A673 (cell line): ENCODE data around the gene VMO1.

Experiments
- EZH2 ChIP-seq: fragments of 200-600 bp; sonication (generic); IDR thresholded peaks from 2 replicates; pipeline ENCODE4 v1.6.1; 2017; ENCODE audit warnings: borderline replicate concordance, low read depth, mild to moderate bottlenecking, mixed read lengths, antibody characterized with exemption, low read length; ENCODE audit not compliant: poor library complexity, severe bottlenecking
- TF ChIP-seq, protein P1 (sequence below): fragments of 300-800, 200-600 bp; sonication (generic); conservative IDR thresholded peaks from 2 replicates; pipeline ENCODE4 v1.5.1; 2017; ENCODE audit warnings: low read depth, mild to moderate bottlenecking, antibody characterized with exemption, low read length, moderate library complexity, mixed read lengths

DNA sequence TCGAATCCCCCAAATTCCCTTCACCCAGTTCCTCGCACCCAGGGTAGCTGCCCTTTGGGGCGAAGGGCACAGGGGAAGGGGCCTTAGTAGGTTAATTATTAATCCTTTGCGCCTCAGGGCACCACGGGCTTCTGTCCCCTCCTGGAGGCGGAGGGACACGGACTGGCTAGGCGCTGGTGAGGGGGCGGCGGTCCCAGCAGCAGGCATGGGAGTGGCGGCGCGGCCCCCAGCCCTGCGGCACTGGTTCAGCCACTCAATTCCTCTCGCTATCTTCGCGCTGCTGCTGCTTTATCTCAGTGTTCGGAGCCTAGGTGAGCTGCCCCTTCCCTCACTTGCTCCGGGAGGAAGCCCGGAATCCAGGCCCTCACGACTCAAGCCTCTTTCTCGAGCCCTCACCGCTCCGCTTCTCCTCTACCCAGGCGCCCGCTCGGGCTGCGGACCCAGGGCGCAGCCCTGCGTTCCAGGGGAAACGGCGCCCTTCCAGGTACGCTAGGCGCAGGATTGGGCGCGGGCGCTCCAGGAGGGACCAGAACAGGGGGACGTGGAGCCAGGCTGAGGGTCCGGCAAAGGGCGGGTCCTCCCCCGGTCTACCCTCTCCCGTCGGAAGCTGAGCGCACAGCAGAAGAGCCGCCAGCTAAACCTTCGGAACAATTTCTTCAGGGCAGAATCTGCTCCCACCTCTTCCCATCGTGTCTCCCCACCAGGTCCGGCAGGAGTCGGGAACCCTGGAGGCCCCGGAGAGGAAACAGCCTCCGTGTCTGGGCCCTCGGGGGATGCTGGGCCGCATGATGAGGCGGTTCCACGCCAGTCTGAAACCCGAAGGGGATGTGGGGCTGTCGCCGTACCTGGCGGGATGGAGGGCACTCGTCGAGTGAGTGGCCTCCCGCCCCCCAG is 2.9 kb upstream of the VMO1 start, which contains the start of gene GLTPD2:
- TF ChIP-seq, protein P1, sequence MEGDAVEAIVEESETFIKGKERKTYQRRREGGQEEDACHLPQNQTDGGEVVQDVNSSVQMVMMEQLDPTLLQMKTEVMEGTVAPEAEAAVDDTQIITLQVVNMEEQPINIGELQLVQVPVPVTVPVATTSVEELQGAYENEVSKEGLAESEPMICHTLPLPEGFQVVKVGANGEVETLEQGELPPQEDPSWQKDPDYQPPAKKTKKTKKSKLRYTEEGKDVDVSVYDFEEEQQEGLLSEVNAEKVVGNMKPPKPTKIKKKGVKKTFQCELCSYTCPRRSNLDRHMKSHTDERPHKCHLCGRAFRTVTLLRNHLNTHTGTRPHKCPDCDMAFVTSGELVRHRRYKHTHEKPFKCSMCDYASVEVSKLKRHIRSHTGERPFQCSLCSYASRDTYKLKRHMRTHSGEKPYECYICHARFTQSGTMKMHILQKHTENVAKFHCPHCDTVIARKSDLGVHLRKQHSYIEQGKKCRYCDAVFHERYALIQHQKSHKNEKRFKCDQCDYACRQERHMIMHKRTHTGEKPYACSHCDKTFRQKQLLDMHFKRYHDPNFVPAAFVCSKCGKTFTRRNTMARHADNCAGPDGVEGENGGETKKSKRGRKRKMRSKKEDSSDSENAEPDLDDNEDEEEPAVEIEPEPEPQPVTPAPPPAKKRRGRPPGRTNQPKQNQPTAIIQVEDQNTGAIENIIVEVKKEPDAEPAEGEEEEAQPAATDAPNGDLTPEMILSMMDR, result no peak
- TF ChIP-seq EZH2, result no peak
